GM13977 (cell line): ENCODE data around the gene LMX1A.

Source experiments
- DNase-seq: peaks from one replicate; pipeline ENCODE4 v3.0.0; 2012; ENCODE audit warnings: low spot score
- in situ Hi-C: fragments of 300-500 bp; cut with MboI; formaldehyde crosslinking; loops from one replicate; pipeline ENCODE4 v1.12.0; 2022; ENCODE audit warnings: low sequenced_read_pairs, low pct_unique_long_range_greater_than_20kb, mixed read lengths, inconsistent platforms; ENCODE audit not compliant: unreplicated experiment
- TF ChIP-seq, protein P1 (sequence below): IDR thresholded peaks from 2 replicates; pipeline ENCODE4 v1.5.1; 2012; ENCODE audit warnings: mild to moderate bottlenecking, control low read depth; ENCODE audit not compliant: insufficient read depth; ENCODE audit errors: extremely low read depth, missing control alignments

Gene LMX1A

DNA sequence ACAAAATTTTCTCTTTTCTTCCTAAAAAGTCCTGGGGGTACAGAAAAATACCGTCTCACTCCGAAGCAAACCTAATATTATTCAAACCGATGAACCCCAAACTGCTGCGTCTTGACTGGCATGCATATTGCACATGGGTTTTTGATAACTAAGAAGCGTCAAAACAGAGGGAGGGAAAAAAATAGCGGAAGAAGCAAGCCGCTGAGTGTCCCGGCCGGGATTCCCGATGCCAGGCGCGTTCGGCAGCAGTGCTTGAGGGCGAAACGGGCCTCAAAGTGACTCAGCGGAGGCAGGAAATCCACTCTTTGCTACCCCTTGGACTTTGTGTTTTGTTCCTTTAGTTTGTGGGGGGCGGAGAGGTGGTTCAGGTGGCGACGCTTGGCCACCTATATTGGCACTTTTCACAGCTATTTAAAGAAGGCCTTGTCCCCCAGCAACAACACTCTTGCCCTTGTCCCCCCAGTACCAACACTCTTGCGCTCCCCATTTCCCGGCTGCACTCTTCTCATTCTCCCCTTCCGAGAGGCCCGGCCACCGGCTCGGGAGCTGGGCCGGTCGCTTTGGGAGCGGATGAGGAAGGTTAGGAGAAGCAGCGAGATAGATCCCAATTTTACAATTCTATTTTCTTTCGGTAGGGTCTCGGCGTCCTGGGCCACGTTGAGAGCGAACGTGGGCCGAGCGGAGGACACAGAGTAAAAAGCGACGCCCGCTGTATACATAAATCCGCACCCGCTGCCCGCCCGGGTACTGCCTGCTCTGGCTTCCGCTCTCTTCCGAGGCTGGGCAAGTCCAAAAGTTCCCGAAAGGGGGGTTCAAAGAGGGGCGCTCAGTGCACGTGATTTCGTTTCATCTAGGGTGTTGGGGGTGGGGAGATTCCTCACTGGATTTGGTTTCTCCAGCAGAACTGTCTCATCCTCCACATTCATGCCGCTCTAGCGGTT is 2.5 kb downstream of the LMX1A start:
- in situ Hi-C loops: no loop called here
- DNase-seq: no peak
- TF ChIP-seq, protein P1, sequence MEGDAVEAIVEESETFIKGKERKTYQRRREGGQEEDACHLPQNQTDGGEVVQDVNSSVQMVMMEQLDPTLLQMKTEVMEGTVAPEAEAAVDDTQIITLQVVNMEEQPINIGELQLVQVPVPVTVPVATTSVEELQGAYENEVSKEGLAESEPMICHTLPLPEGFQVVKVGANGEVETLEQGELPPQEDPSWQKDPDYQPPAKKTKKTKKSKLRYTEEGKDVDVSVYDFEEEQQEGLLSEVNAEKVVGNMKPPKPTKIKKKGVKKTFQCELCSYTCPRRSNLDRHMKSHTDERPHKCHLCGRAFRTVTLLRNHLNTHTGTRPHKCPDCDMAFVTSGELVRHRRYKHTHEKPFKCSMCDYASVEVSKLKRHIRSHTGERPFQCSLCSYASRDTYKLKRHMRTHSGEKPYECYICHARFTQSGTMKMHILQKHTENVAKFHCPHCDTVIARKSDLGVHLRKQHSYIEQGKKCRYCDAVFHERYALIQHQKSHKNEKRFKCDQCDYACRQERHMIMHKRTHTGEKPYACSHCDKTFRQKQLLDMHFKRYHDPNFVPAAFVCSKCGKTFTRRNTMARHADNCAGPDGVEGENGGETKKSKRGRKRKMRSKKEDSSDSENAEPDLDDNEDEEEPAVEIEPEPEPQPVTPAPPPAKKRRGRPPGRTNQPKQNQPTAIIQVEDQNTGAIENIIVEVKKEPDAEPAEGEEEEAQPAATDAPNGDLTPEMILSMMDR: no peak

GRCh38 chr1:165352442-165353293 is 3.8 kb downstream of the LMX1A start:
- in situ Hi-C loops: no loop called here

DNA sequence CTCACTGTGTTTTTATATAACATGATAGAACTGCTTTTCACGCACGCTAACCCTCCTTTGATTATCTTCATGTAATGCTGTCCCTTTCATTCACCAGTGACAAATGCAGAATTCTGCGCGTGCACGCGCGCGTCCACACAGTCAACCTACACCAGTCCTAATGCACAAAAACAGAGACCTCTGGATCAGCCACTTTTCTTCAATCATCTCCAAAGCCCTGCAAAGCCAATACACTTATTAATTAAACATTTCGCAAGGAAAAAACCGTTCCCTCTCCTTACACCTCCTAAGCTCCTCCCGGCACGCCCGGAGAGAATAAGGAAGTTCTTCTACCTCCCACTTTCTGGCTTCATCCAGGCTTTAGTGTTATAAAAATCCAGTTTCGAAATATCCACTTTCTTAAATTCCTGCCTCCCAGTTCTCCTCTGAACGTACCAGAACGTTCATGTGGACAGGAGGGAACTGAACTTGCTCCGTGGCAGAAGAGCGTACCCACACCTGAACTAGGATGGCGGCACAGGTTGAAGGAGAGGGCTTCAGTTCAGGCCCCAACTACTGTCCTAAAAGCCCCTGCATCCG is 4.6 kb downstream of the LMX1A start:
- in situ Hi-C loops: no loop called here
- DNase-seq: no peak
- TF ChIP-seq, protein P1: no peak

More at GRCh38 chr1:165352442-165353293, 3.8 kb downstream of the LMX1A start:
- no peak for DNase-seq
- TF ChIP-seq, protein P1: no peak

DNA sequence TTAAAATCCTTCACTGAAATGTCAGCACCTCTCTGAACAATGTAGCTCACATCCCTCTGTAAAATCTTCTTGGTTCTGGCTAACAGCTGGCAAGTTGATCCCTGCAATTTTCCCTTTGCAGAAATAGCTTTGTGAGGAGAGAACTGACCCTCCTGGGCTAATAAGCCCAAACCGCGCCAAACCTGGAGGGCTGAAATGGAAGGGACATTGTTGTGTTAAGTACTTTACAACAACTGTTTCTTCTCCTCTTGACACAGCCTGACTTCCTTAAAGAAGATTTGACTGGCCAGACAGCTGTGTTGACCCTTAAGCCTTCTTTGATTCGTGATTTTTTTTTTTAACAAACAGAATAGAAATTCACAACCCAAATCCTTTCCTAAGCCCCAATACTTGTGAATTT is 5.7 kb downstream of the LMX1A start:
- DNase-seq: no peak
- TF ChIP-seq, protein P1: no peak
- in situ Hi-C loops: no loop called here

- TF ChIP-seq, protein P1: no peak
- DNase-seq: no peak
- in situ Hi-C loops: no loop called here
Observed at GRCh38 chr1:165345502-165345901, 11.0 kb downstream of the LMX1A start.

- no peak for DNase-seq
- in situ Hi-C loops: no loop called here
- TF ChIP-seq, protein P1: no peak
Observed at GRCh38 chr1:165344736-165345135, 11.8 kb downstream of the LMX1A start.
